ENCODE results near the gene SETD9. TPM values are rescaled to one million over a fixed set of nuclear protein-coding genes. Genes with fewer than 3 reads are reported as not detected.

The SETD9 gene, protein sequence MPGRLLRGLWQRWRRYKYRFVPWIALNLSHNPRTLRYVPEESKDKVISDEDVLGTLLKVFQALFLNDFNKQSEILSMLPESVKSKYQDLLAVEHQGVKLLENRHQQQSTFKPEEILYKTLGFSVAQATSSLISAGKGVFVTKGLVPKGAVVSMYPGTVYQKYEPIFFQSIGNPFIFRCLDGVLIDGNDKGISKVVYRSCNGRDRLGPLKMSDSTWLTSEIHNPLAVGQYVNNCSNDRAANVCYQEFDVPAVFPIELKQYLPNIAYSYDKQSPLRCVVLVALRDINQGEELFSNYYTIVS
- total RNA-seq (2016; rRNA removed; fragmentation: Illumina TruSeq; extraction: Trizol), result 14.6 and 17.8 TPM in 2 replicates
- total RNA-seq (2016; cell fraction: cytosol; rRNA removed; fragmentation: Illumina TruSeq; extraction: Trizol; ENCODE audit: low read depth), result 29.5 and 30.1 TPM in 2 replicates
- 15.1 and 15.7 TPM in 2 replicates for total RNA-seq (2016; cell fraction: insoluble cytoplasmic fraction; rRNA removed; fragmentation: Illumina TruSeq; extraction: Trizol)
- total RNA-seq (2016; cell fraction: membrane; rRNA removed; fragmentation: Illumina TruSeq; extraction: Trizol), result 29.7 and 31.0 TPM in 2 replicates
- 12.8 and 14.0 TPM in 2 replicates for total RNA-seq (2016; cell fraction: nucleus; rRNA removed; fragmentation: Illumina TruSeq; extraction: Trizol)
- polyA plus RNA-seq (2011; rRNA removed), result 4.8 and 5.5 TPM in 2 replicates
- 2.7 and 3.0 TPM in 2 replicates for polyA plus RNA-seq (2011; cell fraction: cytosol; rRNA removed)
- 1.7 and 2.6 TPM in 2 replicates for polyA plus RNA-seq (2011; cell fraction: nucleus; rRNA removed)
- polyA plus RNA-seq (2012), result 5.7 and 6.0 TPM in 2 replicates
- 25.5 and 31.1 TPM in 2 replicates for polyA plus RNA-seq (2016; cell fraction: cytosol; fragmentation: Illumina TruSeq; extraction: Trizol; ENCODE audit: low read depth)
- polyA plus RNA-seq (2016; cell fraction: insoluble cytoplasmic fraction; fragmentation: Illumina TruSeq; extraction: Trizol; ENCODE audit: low read depth), result 12.3 and 13.7 TPM in 2 replicates
- polyA plus RNA-seq (2016; cell fraction: membrane; fragmentation: Illumina TruSeq; extraction: Trizol; ENCODE audit: low read depth), result 23.9 and 28.6 TPM in 2 replicates
- polyA plus RNA-seq (2016; cell fraction: nucleus; fragmentation: Illumina TruSeq; extraction: Trizol; ENCODE audit: insufficient read depth, low read depth), result 15.5 and 17.4 TPM in 2 replicates
- 2.7 TPM in 2 replicates for polyA minus RNA-seq (2011; rRNA and poly(A)+ RNA removed; ENCODE audit: low replicate concordance)
- polyA minus RNA-seq (2011; cell fraction: cytosol; rRNA and poly(A)+ RNA removed), result 3.3 and 4.5 TPM in 2 replicates
- 8.5 and 9.9 TPM in 2 replicates for polyA minus RNA-seq (2011; cell fraction: nucleus; rRNA and poly(A)+ RNA removed)
- percentile 66 among the genes with signal in this experiment for Bru-seq, nascent RNA
- percentile 65 among the genes with signal in this experiment for BruChase-seq, experiment 1, labeled RNA remaining after a 6-hour chase
- BruChase-seq, experiment 2, labeled RNA remaining after a 2-hour chase, result percentile 60 among the genes with signal in this experiment
- long read RNA-seq, experiment 1, partial matches to known transcripts, result 1 of 9 reads
- long read RNA-seq, experiment 1, other reads (novel, unspliced or antisense), result 3 of 9 reads
- long read RNA-seq, experiment 2, partial matches to known transcripts, result 0 of 5 reads
- long read RNA-seq, experiment 2, other reads (novel, unspliced or antisense), result 4 of 5 reads

DNA sequence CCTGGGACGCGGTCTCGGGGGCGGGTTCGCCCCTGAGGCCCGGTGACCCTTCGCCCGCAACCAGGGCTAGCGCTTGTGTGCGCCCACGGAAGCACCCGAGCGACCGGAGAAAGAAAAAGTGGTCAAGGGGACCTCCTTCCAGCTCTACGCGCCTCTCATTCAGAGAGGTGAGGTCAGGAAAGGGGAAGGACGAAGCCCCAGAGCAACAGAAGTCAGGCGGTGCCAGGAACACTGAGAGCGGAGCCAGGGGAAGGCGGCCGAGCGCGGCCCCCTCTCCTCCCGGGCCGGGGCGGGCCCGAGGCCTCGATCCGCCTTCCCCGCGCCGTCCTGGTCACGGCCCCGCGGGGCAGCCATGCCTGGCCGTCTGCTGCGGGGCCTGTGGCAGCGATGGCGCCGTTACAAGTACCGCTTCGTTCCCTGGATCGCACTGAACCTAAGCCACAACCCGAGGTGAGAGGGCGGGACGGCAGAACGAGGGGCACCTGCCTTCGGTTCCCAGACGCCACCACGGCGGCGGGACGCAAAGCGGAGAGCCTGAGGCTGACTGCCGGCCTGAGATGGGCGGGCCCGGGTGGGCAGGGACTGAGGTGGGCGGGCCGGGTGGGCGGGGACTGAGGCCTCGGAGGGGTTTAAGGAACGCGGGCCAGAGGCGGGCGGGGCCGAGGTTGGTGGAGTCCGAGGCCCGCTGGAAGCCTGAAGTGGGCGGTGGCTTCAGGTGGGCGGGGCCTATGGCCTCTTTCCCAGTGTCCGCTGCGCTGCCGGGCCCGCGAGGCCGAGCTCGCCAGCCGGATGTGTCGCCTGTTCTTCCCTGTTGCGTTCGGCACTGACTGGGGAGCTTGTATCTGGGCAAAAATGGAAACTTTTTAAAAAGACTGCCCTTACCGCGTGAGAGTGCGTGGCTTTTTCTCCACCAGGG is at the start of gene SETD9:
SETD9 (plus strand) TSS at position 303 of the 916 bp plus-strand sequence; CDS start at position 353, 50 bp downstream.
- no peak for FAIRE-seq
- no peak for TF ChIP-seq TCF7L2 (IDR thresholded peaks at IDR 0.05; ENCODE audit: low read depth, low read length)
- TF ChIP-seq ZNF33B (CRISPR knock-in tag; IDR thresholded peaks at IDR 0.05), result 0 out of 2 replicates have a peak, but pooled peaks have one; percentile 58
- peak; percentile 7; the same call in 1 of the 2 replicates for TF ChIP-seq ZNF441 (CRISPR knock-in tag; IDR thresholded peaks at IDR 0.05; ENCODE audit: borderline replicate concordance)
- peak; percentile 87 for TF ChIP-seq ARHGAP35 (CRISPR knock-in tag; IDR thresholded peaks at IDR 0.05; ENCODE audit: borderline replicate concordance)
- TF ChIP-seq, protein P1, sequence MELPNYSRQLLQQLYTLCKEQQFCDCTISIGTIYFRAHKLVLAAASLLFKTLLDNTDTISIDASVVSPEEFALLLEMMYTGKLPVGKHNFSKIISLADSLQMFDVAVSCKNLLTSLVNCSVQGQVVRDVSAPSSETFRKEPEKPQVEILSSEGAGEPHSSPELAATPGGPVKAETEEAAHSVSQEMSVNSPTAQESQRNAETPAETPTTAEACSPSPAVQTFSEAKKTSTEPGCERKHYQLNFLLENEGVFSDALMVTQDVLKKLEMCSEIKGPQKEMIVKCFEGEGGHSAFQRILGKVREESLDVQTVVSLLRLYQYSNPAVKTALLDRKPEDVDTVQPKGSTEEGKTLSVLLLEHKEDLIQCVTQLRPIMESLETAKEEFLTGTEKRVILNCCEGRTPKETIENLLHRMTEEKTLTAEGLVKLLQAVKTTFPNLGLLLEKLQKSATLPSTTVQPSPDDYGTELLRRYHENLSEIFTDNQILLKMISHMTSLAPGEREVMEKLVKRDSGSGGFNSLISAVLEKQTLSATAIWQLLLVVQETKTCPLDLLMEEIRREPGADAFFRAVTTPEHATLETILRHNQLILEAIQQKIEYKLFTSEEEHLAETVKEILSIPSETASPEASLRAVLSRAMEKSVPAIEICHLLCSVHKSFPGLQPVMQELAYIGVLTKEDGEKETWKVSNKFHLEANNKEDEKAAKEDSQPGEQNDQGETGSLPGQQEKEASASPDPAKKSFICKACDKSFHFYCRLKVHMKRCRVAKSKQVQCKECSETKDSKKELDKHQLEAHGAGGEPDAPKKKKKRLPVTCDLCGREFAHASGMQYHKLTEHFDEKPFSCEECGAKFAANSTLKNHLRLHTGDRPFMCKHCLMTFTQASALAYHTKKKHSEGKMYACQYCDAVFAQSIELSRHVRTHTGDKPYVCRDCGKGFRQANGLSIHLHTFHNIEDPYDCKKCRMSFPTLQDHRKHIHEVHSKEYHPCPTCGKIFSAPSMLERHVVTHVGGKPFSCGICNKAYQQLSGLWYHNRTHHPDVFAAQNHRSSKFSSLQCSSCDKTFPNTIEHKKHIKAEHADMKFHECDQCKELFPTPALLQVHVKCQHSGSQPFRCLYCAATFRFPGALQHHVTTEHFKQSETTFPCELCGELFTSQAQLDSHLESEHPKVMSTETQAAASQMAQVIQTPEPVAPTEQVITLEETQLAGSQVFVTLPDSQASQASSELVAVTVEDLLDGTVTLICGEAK (IDR thresholded peaks at IDR 0.05), result no peak
- TF ChIP-seq, protein P1 (CRISPR knock-in tag; IDR thresholded peaks at IDR 0.05), result peak; percentile 28

More for the DNA sequence above, at the start of gene SETD9:
- 0% methylated on average over 11 of the region's 84 CpGs for WGBS (ENCODE audit: low lambda C conversion rate)
- Histone ChIP-seq H3K27me3 (ENCODE audit: control insufficient read depth in 1 of 2, insufficient read depth in 2 of 2, low read length in 2 of 2) (no peaks in the 10 kb centered on the region; a peak in 1 of 5 replicates), H3K79me2 (ENCODE audit: insufficient read depth, low read length) (peaks cover 12% of the 10 kb centered on the region), H3K36me3 (replicated peaks in 1 of 2; ENCODE audit: control insufficient read depth in 1 of 2, insufficient read depth in 2 of 2, low read length in 2 of 2) (no peaks in the 10 kb centered on the region; a peak in 1 of 5 replicates), H4K20me1 (ENCODE audit: insufficient read depth, low read length) (no peaks in the 10 kb centered on the region), H3K27ac (ENCODE audit: extremely low read length, insufficient read depth, low read length) (peak within 1 kb of the TSS; percentile 97), H3K4me1 (ENCODE audit: insufficient read depth, low read length) (peaks cover 26% of the 10 kb centered on the region), H3K4me2 (ENCODE audit: low read depth, low read length) (peak within 1 kb of the TSS; percentile 97), H3K9me3 (ENCODE audit: low read length) (no peaks in the 10 kb centered on the region), H3K4me3 (replicated peaks in 1 of 3; ENCODE audit: insufficient read depth in 1 of 3, low read depth in 2 of 3, low read length in 3 of 3) (peak within 1 kb of the TSS; percentile 74 to 86 (median 82)), H2AFZ (ENCODE audit: low read length) (peak within 1 kb of the TSS; percentile 84), H3K9ac (ENCODE audit: insufficient read depth, low read depth, low read length) (peak within 1 kb of the TSS; percentile 97)
- TSS peak; percentile 94 for BruUV-seq (replicated peaks)
- CTCF ChIA-PET (ENCODE audit: low intra/inter-chr PET ratio, low total read pairs), result no interaction called here
- ATAC-seq (peak; percentile 89), DNase-seq (ENCODE audit: low spot score) (peak; percentile 93)
- POLR2A ChIA-PET, result interaction anchor here (0.6 to 2.9 kb wide), 17 partner anchors 9 to 914 kb away, joined by 3 to 25 read pairs (median 4); partner anchors contain the start of genes GPBP1 and IL6ST
- intact Hi-C loops (cut with micrococcal nuclease; ENCODE audit: unreplicated experiment) (loop anchor here (1.0 to 5.0 kb wide), 5 partner anchors 43 to 787 kb away; partner anchors contain the start of gene MIER3), in situ Hi-C loops (cut with HindIII; ENCODE audit: extremely low pct_ligation_motif_present, low pct_unique_long_range_greater_than_20kb) (loop anchor here (10.0 kb wide), 1 partner anchor 305 kb away; no protein-coding TSS in a partner anchor)

All from HepG2 (cell line).